LNCaP clone FGC (cell line): ENCODE measurements around the gene ZNRF4.

ENCODE experiments used
- DNase-seq: peaks from one replicate; pipeline ENCODE4 v3.0.0-alpha.2; 2011; ENCODE audit warnings: low read depth
- H3K4me3 ChIP-seq: 2 replicates; pipeline ENCODE4 v1.5.1; 2011; ENCODE audit warnings: mild to moderate bottlenecking, low read depth, low read length, control low read depth
- TF ChIP-seq, protein P1 (sequence below): IDR thresholded peaks from 2 replicates; pipeline ENCODE4 v1.5.1; 2012; ENCODE audit warnings: mild to moderate bottlenecking; ENCODE audit not compliant: control insufficient read depth, insufficient read depth; ENCODE audit errors: extremely low read depth

The ZNRF4 gene

DNA sequence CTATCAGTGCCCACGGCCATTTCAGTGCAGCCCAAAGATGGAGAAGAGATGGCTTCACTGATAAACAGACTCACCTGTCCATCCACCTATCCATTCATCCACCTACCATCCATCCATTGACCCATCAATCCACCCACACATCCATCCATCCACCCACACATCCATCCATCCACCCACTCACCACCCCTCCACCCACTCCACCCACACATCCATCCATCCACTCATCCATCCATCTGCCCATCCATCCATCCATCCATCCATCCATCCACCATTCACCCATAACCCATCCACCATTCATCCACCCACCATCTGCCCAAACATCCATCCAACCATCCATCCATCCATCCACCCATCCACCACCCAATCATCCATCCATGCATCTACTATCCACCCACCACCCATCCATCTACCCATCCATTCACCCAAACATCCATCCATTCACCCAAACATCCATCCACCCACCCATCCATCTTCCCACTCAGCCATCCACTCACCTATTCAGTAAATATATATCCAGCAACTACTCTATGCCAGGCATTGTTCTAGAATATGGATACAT lies 31.6 kb upstream of the ZNRF4 start:
- no peak for DNase-seq
- H3K4me3 ChIP-seq = no peak overlapping the region
- TF ChIP-seq, protein P1, sequence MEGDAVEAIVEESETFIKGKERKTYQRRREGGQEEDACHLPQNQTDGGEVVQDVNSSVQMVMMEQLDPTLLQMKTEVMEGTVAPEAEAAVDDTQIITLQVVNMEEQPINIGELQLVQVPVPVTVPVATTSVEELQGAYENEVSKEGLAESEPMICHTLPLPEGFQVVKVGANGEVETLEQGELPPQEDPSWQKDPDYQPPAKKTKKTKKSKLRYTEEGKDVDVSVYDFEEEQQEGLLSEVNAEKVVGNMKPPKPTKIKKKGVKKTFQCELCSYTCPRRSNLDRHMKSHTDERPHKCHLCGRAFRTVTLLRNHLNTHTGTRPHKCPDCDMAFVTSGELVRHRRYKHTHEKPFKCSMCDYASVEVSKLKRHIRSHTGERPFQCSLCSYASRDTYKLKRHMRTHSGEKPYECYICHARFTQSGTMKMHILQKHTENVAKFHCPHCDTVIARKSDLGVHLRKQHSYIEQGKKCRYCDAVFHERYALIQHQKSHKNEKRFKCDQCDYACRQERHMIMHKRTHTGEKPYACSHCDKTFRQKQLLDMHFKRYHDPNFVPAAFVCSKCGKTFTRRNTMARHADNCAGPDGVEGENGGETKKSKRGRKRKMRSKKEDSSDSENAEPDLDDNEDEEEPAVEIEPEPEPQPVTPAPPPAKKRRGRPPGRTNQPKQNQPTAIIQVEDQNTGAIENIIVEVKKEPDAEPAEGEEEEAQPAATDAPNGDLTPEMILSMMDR = no peak

DNA sequence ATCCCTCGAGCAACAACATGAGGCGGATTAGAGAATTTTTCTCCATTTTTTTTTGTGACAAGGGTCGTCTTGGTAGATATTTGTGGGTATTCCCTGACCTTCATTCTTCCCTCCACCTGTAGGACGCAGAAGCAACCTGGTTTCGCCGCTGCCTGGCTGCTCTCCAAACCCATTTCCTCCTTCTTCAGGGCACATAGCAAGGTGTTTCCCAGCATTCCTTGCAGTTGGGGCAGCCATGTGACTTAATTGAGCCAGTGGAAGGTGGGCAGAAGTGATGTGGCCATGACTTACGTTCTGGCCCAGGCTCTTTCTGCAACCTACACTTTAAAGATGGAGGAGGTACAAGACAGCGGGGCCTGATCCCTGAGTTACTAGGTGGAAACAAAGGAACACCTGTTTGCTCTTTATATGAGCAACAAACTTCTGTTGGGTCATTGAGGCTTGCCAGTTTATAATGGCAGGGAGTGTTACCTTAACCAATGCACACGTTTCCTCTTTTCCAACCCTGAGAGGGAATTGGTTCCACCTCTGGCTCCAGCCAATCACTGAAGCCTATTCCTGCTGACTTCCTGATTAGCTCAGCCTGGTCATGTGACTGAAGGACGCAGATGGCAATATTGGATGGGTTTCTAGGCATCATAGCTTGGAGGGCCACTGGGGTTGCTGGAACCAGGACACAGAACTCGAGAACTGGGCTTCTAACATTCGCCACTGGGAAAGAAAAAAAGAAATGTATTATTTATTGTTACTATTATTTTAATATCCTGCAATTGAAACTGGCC lies 30.8 kb upstream of the ZNRF4 start:
- no peak for DNase-seq
- no peak overlapping the region for H3K4me3 ChIP-seq
- TF ChIP-seq, protein P1 = no peak

DNA sequence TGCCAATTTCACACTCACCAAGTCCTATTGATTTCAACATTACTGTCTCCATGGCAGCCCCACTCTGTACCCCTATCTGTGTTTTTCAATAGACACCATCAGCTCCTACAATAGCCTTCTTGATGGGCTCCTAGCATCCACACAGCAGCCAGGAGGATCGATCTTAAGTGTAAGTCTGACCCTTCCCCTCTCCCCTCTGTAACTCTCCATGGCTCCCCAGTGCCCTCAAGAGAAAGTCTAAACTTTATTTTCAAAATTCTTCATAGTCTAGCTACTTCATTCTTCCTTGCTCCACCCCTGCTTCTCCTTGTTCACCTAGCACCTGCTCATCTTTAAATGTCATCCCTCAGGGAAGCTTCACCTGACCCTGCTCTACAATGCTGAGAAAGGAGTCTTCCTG lies 30.0 kb upstream of the ZNRF4 start:
- no peak overlapping the region for H3K4me3 ChIP-seq
- TF ChIP-seq, protein P1 = no peak
- no peak for DNase-seq

DNA sequence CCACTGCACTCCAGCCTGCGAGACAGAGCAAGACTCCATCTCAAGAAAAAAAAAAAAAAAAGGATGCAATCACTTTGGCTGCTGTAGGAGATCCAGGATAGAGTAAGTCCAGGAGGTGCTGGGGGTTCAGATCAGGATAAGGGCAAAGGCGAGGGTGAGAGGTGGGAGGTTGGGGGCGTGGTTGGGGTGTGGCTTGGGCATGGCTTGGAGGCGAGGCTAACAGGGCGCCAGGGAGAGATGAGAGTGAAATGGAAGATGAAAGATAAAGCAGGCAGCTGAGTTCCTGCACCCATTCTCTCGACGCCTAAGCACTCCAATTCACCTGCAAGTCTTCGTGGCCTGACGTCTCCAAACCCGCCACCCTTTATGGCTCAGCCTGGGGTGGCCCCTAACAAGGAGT lies 25.0 kb upstream of the ZNRF4 start:
- TF ChIP-seq, protein P1 = no peak
- no peak overlapping the region for H3K4me3 ChIP-seq
- no peak for DNase-seq

DNA sequence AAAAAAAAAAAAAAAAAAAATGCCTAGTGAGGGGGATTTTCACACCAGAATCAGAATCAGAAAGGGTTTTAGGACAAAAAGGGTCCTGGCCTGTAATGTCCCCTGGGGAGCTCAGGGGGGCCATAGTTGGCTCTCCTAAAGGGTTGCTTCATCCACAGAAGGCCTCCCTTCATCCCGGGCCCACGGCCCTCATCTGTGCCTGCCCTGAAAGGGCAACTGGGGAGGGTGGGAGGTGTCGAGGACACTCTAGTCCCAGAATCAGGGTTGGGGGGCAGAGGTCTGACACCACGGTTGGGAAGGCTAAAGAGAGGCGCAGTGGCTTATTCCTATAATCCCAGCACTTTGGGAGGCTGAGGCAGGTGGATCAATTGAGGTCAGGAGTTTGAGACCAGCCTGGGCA lies 22.5 kb upstream of the ZNRF4 start:
- DNase-seq = no peak
- H3K4me3 ChIP-seq = no peak overlapping the region
- TF ChIP-seq, protein P1 = no peak

DNA sequence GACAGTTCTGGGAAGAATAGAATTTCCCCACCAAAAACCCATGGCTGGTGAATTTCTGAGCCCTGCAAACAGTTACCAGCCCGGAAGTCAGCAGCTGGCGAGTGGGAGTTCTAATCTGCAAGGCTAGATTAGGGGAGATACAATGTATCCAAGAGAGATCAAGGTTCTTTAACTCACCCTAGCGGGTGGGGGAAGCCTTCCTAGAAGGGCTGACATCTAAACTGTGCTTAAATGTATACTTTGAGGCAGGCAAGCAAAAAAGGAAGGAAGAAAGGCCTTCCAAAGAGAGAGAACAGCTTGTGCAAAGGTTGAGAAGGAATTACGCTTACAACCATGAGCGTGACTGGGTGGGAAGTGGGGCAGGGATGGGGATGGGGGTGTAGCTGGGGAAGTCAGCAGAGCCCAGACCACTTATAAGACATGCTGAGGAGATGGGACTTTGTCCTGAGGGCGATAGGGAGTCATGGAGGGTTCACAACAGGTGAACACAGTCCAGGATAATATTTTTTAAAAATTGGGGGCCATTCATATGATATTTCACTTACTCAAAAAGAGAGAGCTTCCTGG lies 20.8 kb upstream of the ZNRF4 start:
- DNase-seq = no peak
- no peak overlapping the region for H3K4me3 ChIP-seq
- TF ChIP-seq, protein P1 = no peak
